ENCODE measurements around the gene MYL4.

The MYL4 gene

DNA sequence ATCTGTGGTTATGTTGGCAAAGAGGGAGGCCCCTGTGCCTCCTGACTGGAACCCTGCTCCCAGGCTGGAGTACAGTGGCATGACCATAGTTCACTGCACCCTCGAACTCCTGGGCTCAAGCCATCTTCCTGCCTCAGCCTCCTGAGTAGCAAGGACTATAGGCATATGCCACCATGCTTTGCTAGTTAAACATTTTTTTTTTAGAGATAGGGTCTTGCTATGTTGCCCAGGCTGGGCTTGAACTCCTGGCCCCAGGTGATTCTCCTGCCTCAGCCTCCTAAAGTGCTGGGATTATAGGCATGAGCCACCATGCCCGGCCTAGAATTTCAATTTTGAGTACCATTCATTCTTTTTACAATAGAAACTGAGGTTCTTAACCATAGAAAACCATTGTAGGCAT lies 23.3 kb downstream of the MYL4 start:
- H3K9me3 Mint-ChIP-seq: peaks cover 4 to 5% of the 10 kb centered on the region in 2 donors

GRCh38 chr17:47235506-47235905 lies 26.4 kb downstream of the MYL4 start:
- Mint-ChIP-seq H3K27me3 (no peaks in the 10 kb centered on the region), H3K4me1 (peaks cover 19 to 26% of the 10 kb centered on the region in 2 donors), H3K4me3 (no peak overlapping the region)

More for the DNA sequence above, 23.3 kb downstream of the MYL4 start:
- peaks cover 19 to 26% of the 10 kb centered on the region in 2 donors for H3K4me1 Mint-ChIP-seq
- peaks cover 4 to 7% of the 10 kb centered on the region in 2 donors for H3K36me3 Mint-ChIP-seq
- peak overlapping the region; percentile 81 for H3K27ac Mint-ChIP-seq
- H3K4me3 Mint-ChIP-seq: no peak overlapping the region
- no peaks in the 10 kb centered on the region for H3K27me3 Mint-ChIP-seq
- no peak for ATAC-seq (replicated peaks)
- no peak for DNase-seq

DNA sequence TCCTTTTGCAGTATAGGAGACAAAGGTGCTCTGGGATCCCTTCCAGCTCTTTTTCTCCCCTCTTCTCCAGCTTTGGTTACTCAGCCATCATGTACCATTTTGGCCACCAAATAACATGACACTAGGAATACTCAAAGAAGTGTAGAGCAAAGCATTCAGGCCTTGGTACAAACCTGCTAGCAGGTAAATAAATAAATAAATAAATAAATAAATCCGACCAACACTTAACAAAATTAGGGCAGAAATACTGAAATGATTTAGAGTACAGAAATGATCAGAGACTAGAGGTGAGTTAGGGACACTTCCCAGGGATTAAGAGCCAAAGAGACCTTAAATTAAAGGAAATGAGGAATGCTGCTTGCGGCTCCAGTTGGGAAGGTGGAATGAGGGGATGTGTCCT lies 26.8 kb downstream of the MYL4 start:
- no peak for ATAC-seq (replicated peaks)
- peaks cover 4 to 5% of the 10 kb centered on the region in 2 donors for H3K9me3 Mint-ChIP-seq
- peaks cover 7% of the 10 kb centered on the region in 2 donors for H3K36me3 Mint-ChIP-seq
- no peak for DNase-seq
- H3K4me3 Mint-ChIP-seq: no peak overlapping the region
- H3K27me3 Mint-ChIP-seq: no peaks in the 10 kb centered on the region
- H3K4me1 Mint-ChIP-seq: peaks cover 19 to 26% of the 10 kb centered on the region in 2 donors
- no peak overlapping the region for H3K27ac Mint-ChIP-seq

More at GRCh38 chr17:47235506-47235905, 26.4 kb downstream of the MYL4 start:
- Mint-ChIP-seq H3K36me3 (peaks cover 7% of the 10 kb centered on the region in 2 donors), H3K9me3 (peaks cover 4 to 5% of the 10 kb centered on the region in 2 donors), H3K27ac (no peak overlapping the region)
- ATAC-seq (replicated peaks) (no peak), DNase-seq (no peak)

DNA sequence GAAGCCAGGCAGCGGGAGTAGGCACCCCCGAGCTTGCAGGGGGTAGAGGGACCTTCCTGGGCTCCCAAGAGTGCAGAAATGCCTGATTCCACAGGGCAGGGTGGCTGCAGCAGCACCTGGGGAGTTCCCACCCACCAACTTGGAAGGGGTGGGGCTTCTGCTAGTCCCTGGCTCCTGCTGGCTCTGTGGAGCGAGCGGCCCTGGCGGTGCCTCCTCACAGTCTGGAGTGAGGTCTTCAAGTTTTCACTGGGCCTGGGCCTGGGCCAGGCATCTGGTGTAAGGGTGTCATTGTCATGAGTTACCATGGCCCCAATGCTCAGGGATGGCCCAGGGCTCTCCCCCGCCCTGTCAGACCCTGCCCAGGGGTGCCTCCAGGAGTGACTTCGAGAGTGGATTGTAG lies 28.7 kb downstream of the MYL4 start:
- Mint-ChIP-seq H3K9me3 (peaks cover 4 to 5% of the 10 kb centered on the region in 2 donors), H3K36me3 (peaks cover 7% of the 10 kb centered on the region in 2 donors), H3K4me1 (peaks cover 17 to 19% of the 10 kb centered on the region in 2 donors), H3K4me3 (no peak overlapping the region), H3K27ac (no peak overlapping the region), H3K27me3 (no peaks in the 10 kb centered on the region)
- DNase-seq (no peak), ATAC-seq (replicated peaks) (no peak)

- Mint-ChIP-seq H3K9me3 (peaks cover 4 to 5% of the 10 kb centered on the region in 2 donors), H3K36me3 (peaks cover 7% of the 10 kb centered on the region in 2 donors), H3K27ac (no peak overlapping the region), H3K4me1 (peaks cover 18 to 22% of the 10 kb centered on the region in 2 donors), H3K27me3 (no peaks in the 10 kb centered on the region), H3K4me3 (no peak overlapping the region)
- DNase-seq (no peak), ATAC-seq (replicated peaks) (no peak)
Measured at GRCh38 chr17:47238321-47239010, 29.3 kb downstream of the MYL4 start.

DNA sequence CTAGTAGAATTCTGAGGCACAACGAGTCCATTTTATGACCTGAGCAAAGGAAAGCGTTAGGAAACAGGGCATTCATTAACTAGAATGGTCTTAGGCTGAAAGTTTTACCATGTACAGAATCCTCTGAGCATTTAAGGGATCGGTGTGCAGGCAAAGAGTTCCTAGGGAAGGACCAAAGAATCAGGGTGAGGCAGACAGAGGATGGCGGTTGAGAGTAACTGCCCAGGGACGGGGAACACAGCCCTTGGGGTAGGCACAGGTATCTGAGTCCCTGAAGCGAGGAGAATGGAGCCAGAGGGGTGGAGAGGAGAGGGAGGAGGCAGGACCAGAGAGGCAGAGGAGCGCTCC lies 30.4 kb downstream of the MYL4 start:
- Mint-ChIP-seq H3K4me1 (peaks cover 26 to 32% of the 10 kb centered on the region in 2 donors), H3K4me3 (peak overlapping the region in 1 of 2 donors; percentile 5)
- ATAC-seq (replicated peaks): no peak

DNA sequence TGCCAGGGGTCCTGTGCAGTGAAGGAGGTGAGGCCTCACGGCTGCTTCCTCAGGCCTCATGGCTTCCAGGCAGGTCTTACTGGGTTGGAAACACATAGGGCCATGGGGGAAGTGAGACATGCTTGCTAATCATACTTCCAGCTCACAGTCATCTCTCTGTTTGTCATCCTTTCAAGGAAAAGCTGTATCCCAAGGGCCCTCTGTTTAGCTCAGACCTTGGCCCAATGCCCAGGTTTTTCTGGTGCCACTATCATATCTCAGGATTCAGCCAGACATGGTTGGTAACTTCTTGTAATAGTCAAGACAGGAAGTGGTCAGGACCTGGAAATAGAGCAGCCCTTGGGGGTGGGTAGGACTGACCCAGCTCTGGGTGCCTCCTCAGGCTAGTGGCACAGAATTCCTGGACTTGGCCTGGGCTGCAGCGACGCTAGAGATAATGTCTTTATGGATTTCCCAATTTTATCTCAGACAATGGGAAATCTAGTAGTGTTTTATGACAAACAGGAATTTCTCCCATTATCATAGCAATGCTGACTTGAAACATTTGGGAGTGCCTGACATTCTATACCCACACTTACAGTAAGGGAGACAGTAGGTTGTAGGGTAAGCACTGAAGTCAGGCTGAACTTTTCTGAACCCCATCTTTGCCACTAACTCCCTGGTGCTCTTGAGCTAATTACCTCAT lies 31.0 kb downstream of the MYL4 start:
- Mint-ChIP-seq H3K27ac (peak overlapping the region; percentile 65), H3K9me3 (peaks cover 4 to 5% of the 10 kb centered on the region in 2 donors), H3K4me3 (no peak overlapping the region), H3K4me1 (peaks cover 26 to 32% of the 10 kb centered on the region in 2 donors), H3K27me3 (no peaks in the 10 kb centered on the region), H3K36me3 (peaks cover 7% of the 10 kb centered on the region in 2 donors)
- DNase-seq (peak; percentile 57), ATAC-seq (replicated peaks) (peak; percentile 84 to 89)

More for the DNA sequence above, 30.4 kb downstream of the MYL4 start:
- H3K27me3 Mint-ChIP-seq: no peaks in the 10 kb centered on the region
- peak overlapping the region; percentile 44 for H3K27ac Mint-ChIP-seq
- DNase-seq: no peak
- peaks cover 4 to 5% of the 10 kb centered on the region in 2 donors for H3K9me3 Mint-ChIP-seq
- peaks cover 7% of the 10 kb centered on the region in 2 donors for H3K36me3 Mint-ChIP-seq

DNA sequence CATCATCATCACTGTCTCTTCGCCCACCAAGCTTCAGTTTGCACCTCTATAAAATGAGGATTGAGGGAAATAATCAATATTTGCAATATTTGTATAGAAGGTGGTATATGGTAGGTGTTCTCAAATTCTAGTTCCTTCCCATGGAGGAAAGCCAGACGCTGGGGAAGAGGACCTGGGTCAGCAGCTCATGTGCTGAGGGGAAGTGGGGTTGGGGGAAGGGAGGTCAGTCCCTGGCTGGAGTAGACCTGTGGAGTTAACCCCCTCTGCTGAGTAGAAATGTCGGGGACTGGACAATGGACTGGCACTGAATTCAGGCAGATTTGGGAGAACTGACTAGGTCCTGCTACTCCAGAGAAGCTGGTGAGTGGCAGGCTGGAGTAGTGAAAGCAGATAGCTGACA lies 31.7 kb downstream of the MYL4 start:
- Mint-ChIP-seq H3K4me1 (peaks cover 26 to 32% of the 10 kb centered on the region in 2 donors), H3K4me3 (no peak overlapping the region), H3K27ac (peak overlapping the region; percentile 65), H3K27me3 (no peaks in the 10 kb centered on the region), H3K36me3 (peaks cover 7% of the 10 kb centered on the region in 2 donors), H3K9me3 (peaks cover 4 to 5% of the 10 kb centered on the region in 2 donors)
- no peak for ATAC-seq (replicated peaks)
- no peak for DNase-seq

DNA sequence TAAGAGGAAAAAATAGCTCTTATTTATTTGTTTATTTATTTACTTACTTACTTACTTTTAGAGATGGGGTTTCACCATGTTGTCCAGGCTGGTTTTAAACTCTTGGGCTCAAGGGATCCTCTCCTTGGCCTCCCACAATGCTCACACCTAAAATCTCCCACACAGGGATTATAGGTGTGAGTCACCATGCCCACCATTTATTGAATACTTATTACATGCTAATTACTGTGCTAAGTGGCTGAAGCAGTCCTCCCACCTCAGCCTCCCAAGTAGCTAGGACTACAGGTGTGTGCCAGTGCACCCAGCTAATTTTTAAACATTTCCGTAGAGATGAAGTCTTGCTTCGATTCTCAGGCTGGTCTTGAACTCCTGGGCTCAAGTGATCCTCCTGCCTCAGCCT lies 33.5 kb downstream of the MYL4 start:
- DNase-seq (no peak), ATAC-seq (replicated peaks) (no peak)
- Mint-ChIP-seq H3K27ac (no peak overlapping the region), H3K27me3 (no peaks in the 10 kb centered on the region), H3K4me3 (no peak overlapping the region), H3K9me3 (no peaks in the 10 kb centered on the region), H3K4me1 (peaks cover 26 to 32% of the 10 kb centered on the region in 2 donors), H3K36me3 (peaks cover 0 to 3% of the 10 kb centered on the region in 2 donors)

DNA sequence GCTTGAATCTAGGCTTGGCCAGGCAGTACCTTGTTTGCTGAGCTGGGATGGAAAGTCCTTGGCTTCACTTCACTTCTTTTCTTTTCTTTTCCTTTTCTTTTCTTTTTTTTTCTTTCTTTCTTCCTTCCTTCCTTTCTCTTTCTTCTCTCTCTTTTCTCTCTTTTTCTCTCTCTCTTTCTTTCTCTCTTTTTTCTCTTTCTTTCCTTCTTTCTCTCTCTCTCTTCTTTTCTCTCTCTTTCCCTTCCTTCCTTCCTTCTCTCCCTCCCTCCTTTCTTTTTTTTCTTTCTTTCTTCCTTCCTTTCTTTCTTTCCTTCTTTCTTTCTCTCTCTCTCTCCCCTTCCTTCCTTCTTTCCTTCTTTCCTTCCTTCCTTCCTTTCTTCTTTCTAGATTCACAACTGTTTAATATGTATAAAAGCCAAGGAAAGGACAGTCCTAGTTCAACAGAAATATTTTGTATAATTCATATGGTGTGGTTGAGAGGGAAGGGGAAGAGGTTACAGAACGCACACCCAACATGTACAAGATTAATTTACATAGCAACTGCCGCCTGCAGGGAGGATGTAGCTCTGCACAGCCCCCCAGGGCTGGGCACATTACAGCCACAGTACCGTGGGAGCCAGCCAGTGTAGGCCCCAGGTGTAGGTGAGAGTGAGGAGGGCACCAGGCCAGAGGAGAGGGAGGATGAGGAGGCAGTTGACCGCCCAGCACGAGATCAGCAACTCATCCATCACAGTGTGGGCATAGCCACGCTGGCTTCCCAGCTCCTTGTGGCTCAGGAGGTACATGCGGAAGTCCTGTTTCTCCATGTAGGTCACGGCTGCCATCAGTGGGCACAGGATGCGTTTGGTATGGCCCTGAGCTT lies 34.8 kb downstream of the MYL4 start:
- H3K9me3 Mint-ChIP-seq: no peaks in the 10 kb centered on the region
- H3K36me3 Mint-ChIP-seq: peaks cover 0 to 3% of the 10 kb centered on the region in 2 donors
- DNase-seq: no peak
- peaks cover 26 to 32% of the 10 kb centered on the region in 2 donors for H3K4me1 Mint-ChIP-seq
- no peak overlapping the region for H3K27ac Mint-ChIP-seq
- H3K27me3 Mint-ChIP-seq: no peaks in the 10 kb centered on the region
- H3K4me3 Mint-ChIP-seq: no peak overlapping the region
- ATAC-seq (replicated peaks): peak in 1 of 2 donors; percentile 36

DNA sequence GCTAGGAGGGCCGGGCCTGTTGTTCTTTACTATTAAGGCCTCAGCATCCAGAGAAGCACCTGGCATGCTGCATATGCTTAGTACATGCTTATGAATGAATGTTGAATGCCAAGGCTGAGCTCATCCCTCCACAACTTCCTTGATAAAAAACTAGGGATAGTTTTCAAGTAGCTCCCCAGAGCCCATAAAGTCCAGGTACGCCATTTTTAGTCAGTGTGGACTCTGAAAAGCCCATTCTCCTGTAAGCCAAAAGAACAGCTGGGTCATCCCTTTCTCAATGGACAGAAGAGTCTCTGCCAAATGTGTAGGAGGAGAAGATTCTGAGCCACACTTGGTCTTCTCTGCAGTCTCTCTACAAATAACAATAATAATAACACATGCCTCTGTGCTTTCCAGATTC lies 35.5 kb downstream of the MYL4 start:
- no peak overlapping the region for H3K4me3 Mint-ChIP-seq
- H3K27me3 Mint-ChIP-seq: no peaks in the 10 kb centered on the region
- H3K4me1 Mint-ChIP-seq: peaks cover 22 to 27% of the 10 kb centered on the region in 2 donors
- H3K27ac Mint-ChIP-seq: no peak overlapping the region
- H3K36me3 Mint-ChIP-seq: peaks cover 0 to 1% of the 10 kb centered on the region in 2 donors
- DNase-seq (no peak), ATAC-seq (replicated peaks) (no peak)
- no peaks in the 10 kb centered on the region for H3K9me3 Mint-ChIP-seq

DNA sequence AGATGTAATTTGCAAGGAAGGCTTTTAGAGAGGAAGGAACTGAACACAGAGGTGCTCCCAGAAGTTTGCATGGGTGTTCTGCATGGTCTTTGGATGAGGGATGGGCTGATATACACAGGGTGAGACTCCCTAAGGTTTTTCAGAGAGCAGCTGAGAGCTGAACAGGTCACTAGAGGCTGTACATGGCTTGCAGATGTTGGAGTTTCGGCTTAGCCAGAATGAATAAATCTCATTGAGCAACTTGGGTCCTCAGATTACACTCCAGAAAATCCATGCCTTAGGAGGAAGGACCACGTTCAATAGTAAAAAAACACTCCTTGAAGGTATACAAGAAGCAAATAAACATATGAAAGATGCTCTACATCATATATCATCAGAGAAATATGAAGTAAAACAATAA lies 37.0 kb downstream of the MYL4 start:
- H3K27me3 Mint-ChIP-seq: no peaks in the 10 kb centered on the region
- H3K9me3 Mint-ChIP-seq: no peaks in the 10 kb centered on the region
- H3K27ac Mint-ChIP-seq: no peak overlapping the region
- no peaks in the 10 kb centered on the region for H3K36me3 Mint-ChIP-seq
- no peak for DNase-seq
- ATAC-seq (replicated peaks): no peak
- H3K4me3 Mint-ChIP-seq: no peak overlapping the region
- H3K4me1 Mint-ChIP-seq: peaks cover 9 to 13% of the 10 kb centered on the region in 2 donors

- Mint-ChIP-seq H3K27ac (no peak overlapping the region), H3K4me1 (peaks cover 16 to 23% of the 10 kb centered on the region in 2 donors), H3K36me3 (peaks cover 0 to 3% of the 10 kb centered on the region in 2 donors), H3K4me3 (no peak overlapping the region), H3K9me3 (no peaks in the 10 kb centered on the region), H3K27me3 (peaks cover 0 to 4% of the 10 kb centered on the region in 2 donors)
- no peak for DNase-seq
- no peak for ATAC-seq (replicated peaks)
Measured at GRCh38 chr17:47250855-47251254, 41.7 kb downstream of the MYL4 start.

- Mint-ChIP-seq H3K4me1 (peaks cover 18 to 27% of the 10 kb centered on the region in 2 donors), H3K27ac (no peak overlapping the region), H3K36me3 (peaks cover 0 to 3% of the 10 kb centered on the region in 2 donors), H3K9me3 (no peaks in the 10 kb centered on the region), H3K4me3 (no peak overlapping the region), H3K27me3 (peaks cover 0 to 4% of the 10 kb centered on the region in 2 donors)
- ATAC-seq (replicated peaks) (no peak), DNase-seq (no peak)
Measured at GRCh38 chr17:47251421-47251940, 42.3 kb downstream of the MYL4 start.

Data from stimulated activated naive B cell treated with anti-CD40 and anti-IgM and Interleukin-4, amounts not matched to agents 10 μg/mL and 1 μg/mL and 100 μg/mL, for 72 hours (primary cell).